Progenitor cell of endocrine pancreas (in vitro differentiated cells): ENCODE results near the gene ADGRL3. TPM values are rescaled to one million over a fixed set of nuclear protein-coding genes. Genes with fewer than 3 reads are reported as not detected.

ENCODE experiments used
- DNase-seq: peaks from one replicate; pipeline ENCODE4 v3.0.0; 2021; ENCODE audit warnings: low spot score; ENCODE audit not compliant: unreplicated experiment
- H3K27ac Mint-ChIP-seq: 2 replicates; pipeline ENCODE4 v1.8.0; 2021; ENCODE audit warnings: mild to moderate bottlenecking, moderate library complexity, mixed read lengths
- H3K27me3 Mint-ChIP-seq: 2 replicates; pipeline ENCODE4 v1.8.0; 2021; ENCODE audit warnings: mixed read lengths
- H3K36me3 Mint-ChIP-seq: 2 replicates; pipeline ENCODE4 v1.8.0; 2022; ENCODE audit warnings: mixed read lengths; ENCODE audit not compliant: insufficient read depth
- H3K4me1 Mint-ChIP-seq: 2 replicates; pipeline ENCODE4 v1.8.0; 2021; ENCODE audit warnings: low read depth, mixed read lengths
- H3K4me3 Mint-ChIP-seq: 2 replicates; pipeline ENCODE4 v1.8.0; 2021; ENCODE audit warnings: low read depth, mild to moderate bottlenecking, moderate library complexity, mixed read lengths
- H3K9me3 Mint-ChIP-seq: 2 replicates; pipeline ENCODE4 v1.8.0; 2021; ENCODE audit warnings: low read depth, mixed read lengths
- CTCF ChIP-seq: fragments of 200-600 bp; sonication (generic); IDR thresholded peaks from one replicate; pipeline ENCODE4 v1.5.0; 2021; ENCODE audit warnings: antibody characterized with exemption, mild to moderate bottlenecking; ENCODE audit not compliant: unreplicated experiment
- total RNA-seq: library from RNA; stranded (reverse); gene quantifications from 2 replicates; pipeline ENCODE4 v1.2.1, GENCODE V29; 2021

Gene ADGRL3
- total RNA-seq, 1 donor from 2014 or later: 5.6 TPM

- Mint-ChIP-seq H3K27ac (no peak overlapping the region), H3K36me3 (peaks cover 2% of the 10 kb centered on the region), H3K4me3 (no peak overlapping the region), H3K9me3 (peaks cover 21% of the 10 kb centered on the region), H3K27me3 (no peaks in the 10 kb centered on the region), H3K4me1 (no peaks in the 10 kb centered on the region)
- TF ChIP-seq CTCF: no peak
- DNase-seq: no peak
These were observed 887.6 kb downstream of the ADGRL3 start for GRCh38 chr4:62087706-62088105.

DNA sequence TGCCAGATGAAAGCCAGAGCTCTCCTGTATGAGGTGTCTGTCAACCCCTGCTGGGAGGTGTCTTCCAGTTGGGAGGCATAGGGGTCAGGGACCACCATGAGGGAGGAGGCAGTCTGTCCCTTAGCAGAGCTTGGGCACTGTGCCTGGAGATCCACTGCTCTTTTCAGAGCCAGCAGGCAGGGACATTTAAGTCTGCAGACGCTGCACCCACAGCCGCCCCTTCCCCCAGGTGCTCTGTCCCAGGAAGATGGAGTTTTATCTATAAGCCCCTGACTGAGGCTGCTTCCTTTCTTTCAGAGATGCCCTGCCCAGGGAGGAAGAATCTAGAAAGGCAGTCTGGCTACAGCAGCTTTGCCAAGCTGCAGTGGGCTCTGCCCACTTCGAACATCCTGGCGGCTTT lies 893.6 kb downstream of the ADGRL3 start:
- TF ChIP-seq CTCF: no peak
- H3K27ac Mint-ChIP-seq: no peak overlapping the region
- H3K9me3 Mint-ChIP-seq: peaks cover 26% of the 10 kb centered on the region
- H3K27me3 Mint-ChIP-seq: no peaks in the 10 kb centered on the region
- peaks cover 5% of the 10 kb centered on the region for H3K4me1 Mint-ChIP-seq
- no peak overlapping the region for H3K4me3 Mint-ChIP-seq
- H3K36me3 Mint-ChIP-seq: peaks cover 4% of the 10 kb centered on the region
- no peak for DNase-seq

DNA sequence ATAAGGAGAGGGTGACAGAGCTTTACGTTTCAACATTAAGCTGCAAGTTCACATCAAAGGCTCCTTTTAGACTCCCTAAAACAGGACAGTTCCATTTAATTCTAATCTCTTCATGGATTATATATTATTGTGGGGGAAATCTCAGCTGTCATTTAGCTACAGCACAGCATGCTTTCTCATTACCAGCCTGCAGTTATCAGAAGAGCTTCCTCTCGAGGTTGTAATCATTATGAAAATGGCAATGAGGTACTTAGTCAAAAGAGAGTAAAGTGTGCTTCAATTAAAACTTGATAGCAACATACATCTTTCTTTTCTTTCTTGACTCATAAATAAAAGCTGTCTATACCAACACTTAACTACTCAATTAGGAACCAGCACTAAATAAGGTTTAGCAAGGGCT lies 896.8 kb downstream of the ADGRL3 start:
- H3K27ac Mint-ChIP-seq: no peak overlapping the region
- H3K27me3 Mint-ChIP-seq: no peaks in the 10 kb centered on the region
- peaks cover 4% of the 10 kb centered on the region for H3K36me3 Mint-ChIP-seq
- no peak for TF ChIP-seq CTCF
- peaks cover 10% of the 10 kb centered on the region for H3K9me3 Mint-ChIP-seq
- peaks cover 5% of the 10 kb centered on the region for H3K4me1 Mint-ChIP-seq
- no peak overlapping the region for H3K4me3 Mint-ChIP-seq
- no peak for DNase-seq

DNA sequence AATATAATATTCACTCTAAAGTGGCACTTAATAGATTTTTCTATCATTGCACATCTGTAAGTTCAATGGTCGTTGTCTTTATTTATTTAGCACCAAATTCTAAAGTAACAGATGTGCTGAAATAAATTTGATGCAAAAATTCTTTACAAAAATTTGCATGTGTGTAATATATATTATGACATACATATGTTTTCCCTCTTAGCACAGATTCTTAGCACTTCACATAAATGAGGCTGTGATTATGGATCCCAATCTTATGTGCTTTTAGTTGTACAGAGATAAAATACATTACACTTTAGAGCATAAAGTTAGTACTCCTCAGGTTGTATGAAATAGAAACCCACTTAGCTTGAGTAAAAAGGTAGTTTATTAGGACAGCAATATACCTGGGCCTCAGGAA lies 915.1 kb downstream of the ADGRL3 start:
- Mint-ChIP-seq H3K27ac (no peak overlapping the region), H3K9me3 (no peaks in the 10 kb centered on the region), H3K27me3 (no peaks in the 10 kb centered on the region), H3K4me1 (no peaks in the 10 kb centered on the region), H3K4me3 (no peak overlapping the region), H3K36me3 (no peaks in the 10 kb centered on the region)
- no peak for DNase-seq
- no peak for TF ChIP-seq CTCF

- H3K36me3 Mint-ChIP-seq: no peaks in the 10 kb centered on the region
- no peaks in the 10 kb centered on the region for H3K27me3 Mint-ChIP-seq
- no peaks in the 10 kb centered on the region for H3K4me1 Mint-ChIP-seq
- H3K4me3 Mint-ChIP-seq: no peak overlapping the region
- no peak for TF ChIP-seq CTCF
- no peaks in the 10 kb centered on the region for H3K9me3 Mint-ChIP-seq
- no peak for DNase-seq
- H3K27ac Mint-ChIP-seq: no peak overlapping the region
These were observed 917.8 kb downstream of the ADGRL3 start for GRCh38 chr4:62117886-62118285.

DNA sequence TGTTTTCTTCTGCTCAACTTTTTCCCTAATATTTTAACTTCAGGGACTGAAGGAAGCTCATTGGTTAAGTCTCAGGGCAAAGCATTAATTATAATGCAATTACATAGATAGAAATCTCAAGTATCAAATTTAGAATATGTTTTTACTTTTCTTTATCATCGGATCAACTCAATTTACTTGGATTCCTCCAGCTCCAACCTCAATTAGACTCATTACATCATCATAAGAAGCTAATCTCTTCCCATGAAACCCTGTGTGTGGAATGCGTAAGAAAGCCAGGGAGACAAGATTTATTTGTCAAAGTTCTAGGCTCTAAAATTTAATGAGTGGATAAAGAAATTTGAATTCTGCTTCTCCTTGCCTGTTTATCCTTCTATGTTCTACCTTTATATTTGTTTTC lies 918.4 kb downstream of the ADGRL3 start:
- Mint-ChIP-seq H3K4me3 (no peak overlapping the region), H3K9me3 (no peaks in the 10 kb centered on the region), H3K36me3 (no peaks in the 10 kb centered on the region), H3K4me1 (no peaks in the 10 kb centered on the region), H3K27me3 (no peaks in the 10 kb centered on the region), H3K27ac (no peak overlapping the region)
- no peak for DNase-seq
- no peak for TF ChIP-seq CTCF
